ENCODE data around the gene TMEM231. TPM values are rescaled to one million over a fixed set of nuclear protein-coding genes. Genes with fewer than 3 reads are reported as not detected.

Gene TMEM231
- total and polyA plus RNA-seq, 9 of the 15 experiments (the other 6 are each of a cell fraction or from before 2014, with no cell fraction given), result 1.6 to 27.6 (median 9.1) TPM

GRCh38 chr16:75565640-75566039 is 9.6 kb upstream of the TMEM231 start (continued):
- TF ChIP-seq NCOA4 (IDR thresholded peaks at IDR 0.05; ENCODE audit: partially characterized antibody) (no peak), DACH1 (IDR thresholded peaks at IDR 0.05; ENCODE audit: partially characterized antibody) (no peak), MAFK (IDR thresholded peaks at IDR 0.05; ENCODE audit: low read length) (0 out of 2 replicates have a peak, but pooled peaks have one; percentile 12), JUND (IDR thresholded peaks at IDR 0.05; ENCODE audit: borderline replicate concordance, low read depth, low read length) (0 out of 2 replicates have a peak, but pooled peaks have one; percentile 22), JUND (tag; IDR thresholded peaks at IDR 0.05; ENCODE audit: borderline replicate concordance, low read depth, low read length) (no peak), ZNF444 (CRISPR knock-in tag; IDR thresholded peaks at IDR 0.05) (no peak), ERF (CRISPR knock-in tag; IDR thresholded peaks at IDR 0.05) (no peak), SOX6 (IDR thresholded peaks at IDR 0.05) (0 out of 2 replicates have a peak, but pooled peaks have one; percentile 30), ILF3 (IDR thresholded peaks at IDR 0.05; ENCODE audit: borderline replicate concordance) (no peak), PTBP1 (IDR thresholded peaks at IDR 0.05; ENCODE audit: low read depth, low read length) (no peak), MLX (CRISPR knock-in tag; conservative IDR thresholded peaks at IDR 0.05) (no peak), ZBTB40 (IDR thresholded peaks at IDR 0.05) (no peak), ZBTB40 (CRISPR knock-in tag; IDR thresholded peaks at IDR 0.05) (no peak), RHOXF2B (CRISPR knock-in tag; conservative IDR thresholded peaks at IDR 0.05) (no peak), TOE1 (IDR thresholded peaks at IDR 0.05; ENCODE audit: borderline replicate concordance) (peak; percentile 17; the same call in 1 of the 2 replicates), TOE1 (CRISPR knock-in tag; IDR thresholded peaks at IDR 0.05; ENCODE audit: borderline replicate concordance, low read depth) (no peak), ZNF133 (CRISPR knock-in tag; IDR thresholded peaks at IDR 0.05) (no peak)
- TF ChIP-seq, protein P1, sequence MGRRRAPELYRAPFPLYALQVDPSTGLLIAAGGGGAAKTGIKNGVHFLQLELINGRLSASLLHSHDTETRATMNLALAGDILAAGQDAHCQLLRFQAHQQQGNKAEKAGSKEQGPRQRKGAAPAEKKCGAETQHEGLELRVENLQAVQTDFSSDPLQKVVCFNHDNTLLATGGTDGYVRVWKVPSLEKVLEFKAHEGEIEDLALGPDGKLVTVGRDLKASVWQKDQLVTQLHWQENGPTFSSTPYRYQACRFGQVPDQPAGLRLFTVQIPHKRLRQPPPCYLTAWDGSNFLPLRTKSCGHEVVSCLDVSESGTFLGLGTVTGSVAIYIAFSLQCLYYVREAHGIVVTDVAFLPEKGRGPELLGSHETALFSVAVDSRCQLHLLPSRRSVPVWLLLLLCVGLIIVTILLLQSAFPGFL (CRISPR knock-in tag; IDR thresholded peaks at IDR 0.05), result no peak
